ENCODE measurements around the gene SMIM24.

SMIM24 gene

GRCh38 chr19:3499738-3500428 is 19.6 kb upstream of the SMIM24 start:
- H3K27ac ChIP-seq: peak overlapping the region; percentile 81
- no peak for DNase-seq (ENCODE audit: low read depth, low spot score)

- no peak for DNase-seq (ENCODE audit: low read depth, low spot score)
- H3K27ac ChIP-seq: no peak overlapping the region
Observed at GRCh38 chr19:3497757-3498520, 17.6 kb upstream of the SMIM24 start.

GRCh38 chr19:3496392-3497273 is 16.3 kb upstream of the SMIM24 start:
- no peak overlapping the region for H3K27ac ChIP-seq
- DNase-seq (ENCODE audit: low read depth, low spot score): no peak

GRCh38 chr19:3494559-3494958 is 14.2 kb upstream of the SMIM24 start:
- H3K27ac ChIP-seq: no peak overlapping the region
- DNase-seq (ENCODE audit: low read depth, low spot score): no peak

GRCh38 chr19:3494051-3494450 is 13.7 kb upstream of the SMIM24 start:
- DNase-seq (ENCODE audit: low read depth, low spot score): no peak

GRCh38 chr19:3493651-3494050 is 13.3 kb upstream of the SMIM24 start:
- H3K27ac ChIP-seq: no peak overlapping the region

More at GRCh38 chr19:3494051-3494450, 13.7 kb upstream of the SMIM24 start:
- no peak overlapping the region for H3K27ac ChIP-seq

GRCh38 chr19:3492919-3493318 is 12.6 kb upstream of the SMIM24 start:
- no peak overlapping the region for H3K27ac ChIP-seq

More at GRCh38 chr19:3493651-3494050, 13.3 kb upstream of the SMIM24 start:
- no peak for DNase-seq (ENCODE audit: low read depth, low spot score)

GRCh38 chr19:3492131-3492839 is 12.0 kb upstream of the SMIM24 start:
- H3K27ac ChIP-seq: no peak overlapping the region
- DNase-seq (ENCODE audit: low read depth, low spot score): no peak

More at GRCh38 chr19:3492919-3493318, 12.6 kb upstream of the SMIM24 start:
- no peak for DNase-seq (ENCODE audit: low read depth, low spot score)

GRCh38 chr19:3491396-3492119 is 11.2 kb upstream of the SMIM24 start:
- DNase-seq (ENCODE audit: low read depth, low spot score): no peak
- no peak overlapping the region for H3K27ac ChIP-seq

- H3K27ac ChIP-seq: no peak within 1 kb of the TSS
- no peak for DNase-seq (ENCODE audit: low read depth, low spot score)
Observed at GRCh38 chr19:3483226-3483628, 2.9 kb upstream of the SMIM24 start, which contains the start of gene SMIM44. SMIM44 (minus strand) TSS chr19:3483441; CDS start chr19:3483403, 38 bp downstream.

GRCh38 chr19:3482507-3483225 is 2.3 kb upstream of the SMIM24 start:
- H3K27ac ChIP-seq: no peak overlapping the region
- no peak for DNase-seq (ENCODE audit: low read depth, low spot score)

- H3K27ac ChIP-seq: no peak overlapping the region
- DNase-seq (ENCODE audit: low read depth, low spot score): no peak
Observed at GRCh38 chr19:3481241-3482090, 1.1 kb upstream of the SMIM24 start.

- no peak overlapping the region for H3K27ac ChIP-seq
- no peak for DNase-seq (ENCODE audit: low read depth, low spot score)
Observed at GRCh38 chr19:3479834-3480215, 500 bp downstream of the SMIM24 start.

- no peak for DNase-seq (ENCODE audit: low read depth, low spot score)
- H3K27ac ChIP-seq: no peak overlapping the region
Observed at GRCh38 chr19:3479177-3479833, 1.0 kb downstream of the SMIM24 start.

GRCh38 chr19:3478409-3479176 is 1.7 kb downstream of the SMIM24 start:
- H3K27ac ChIP-seq: no peak overlapping the region
- DNase-seq (ENCODE audit: low read depth, low spot score): no peak

- no peak for DNase-seq (ENCODE audit: low read depth, low spot score)
- H3K27ac ChIP-seq: no peak overlapping the region
Observed at GRCh38 chr19:3477951-3478350, 2.4 kb downstream of the SMIM24 start.

- no peak overlapping the region for H3K27ac ChIP-seq
- no peak for DNase-seq (ENCODE audit: low read depth, low spot score)
Observed at GRCh38 chr19:3477506-3477905, 2.8 kb downstream of the SMIM24 start.
